Thymus (tissue), 11 donors: Measurements from ENCODE around the gene TPM2. TPM values are rescaled to one million over a fixed set of nuclear protein-coding genes. Genes with fewer than 3 reads are reported as not detected.
A peak's percentile ranks its signal among the peaks of the same experiment; 100 is the strongest.

ENCODE experiments used
- DNase-seq, 9 donors: peaks; one replicate each; pipeline ENCODE4 v3.0.0-alpha.2; 2013; ENCODE audit warnings: low spot score in 9 of 9, low read depth in 6 of 9, missing footprints in 1 of 9
- H3K27ac ChIP-seq, 2 donors: one replicate each; pipeline ENCODE4 v1.5.1; 2013; ENCODE audit warnings: control low read depth in 1 of 2, low read depth in 1 of 2, low read length in 1 of 2, mild to moderate bottlenecking in 1 of 2, moderate library complexity in 1 of 2
- H3K27me3 ChIP-seq, 2 donors: one replicate each; pipeline ENCODE4 v1.5.1; 2013; ENCODE audit warnings: low read length in 1 of 2; ENCODE audit not compliant: control insufficient read depth in 2 of 2, insufficient read depth in 1 of 2
- H3K36me3 ChIP-seq, 2 donors: one replicate each; pipeline ENCODE4 v1.5.1; 2013; ENCODE audit warnings: low read length in 1 of 2, mild to moderate bottlenecking in 1 of 2, moderate library complexity in 1 of 2; ENCODE audit not compliant: control insufficient read depth in 2 of 2, insufficient read depth in 2 of 2
- H3K4me1 ChIP-seq, 2 donors: one replicate each; pipeline ENCODE4 v1.5.1; 2013; ENCODE audit warnings: low read length in 2 of 2; ENCODE audit not compliant: control insufficient read depth in 2 of 2, insufficient read depth in 2 of 2
- H3K4me3 ChIP-seq, 2 donors: one replicate each; pipeline ENCODE4 v1.5.1; 2013; ENCODE audit warnings: low read length in 2 of 2, control low read depth in 1 of 2, mild to moderate bottlenecking in 1 of 2
- H3K9me3 ChIP-seq, 2 donors: one replicate each; pipeline ENCODE4 v1.5.1; 2013; ENCODE audit warnings: low read length in 1 of 2, mild to moderate bottlenecking in 1 of 2; ENCODE audit not compliant: control insufficient read depth in 2 of 2, insufficient read depth in 1 of 2
- WGBS: extraction: QIAGEN DNeasy Blood & Tissue Kit; methylation state at CpG from one replicate; pipeline ENCODE4 v1.1.7; 2013; 5-methylcytosine and 5-hydroxymethylcytosine counted together
- polyA plus RNA-seq: library from polyadenylated mRNA; stranded (reverse); fragments of 200-250 nt; gene quantifications from one replicate; pipeline ENCODE4 v1.2.3, GENCODE V29; 2013
- total RNA-seq: library from RNA; stranded (reverse); fragments of 120-200 nt; gene quantifications from one replicate; pipeline ENCODE4 v1.2.4, GENCODE V29; 2013
- donor health status: healthy.

Gene TPM2
- total and polyA plus RNA-seq, 2 donors = 28.6 to 475 TPM

DNA sequence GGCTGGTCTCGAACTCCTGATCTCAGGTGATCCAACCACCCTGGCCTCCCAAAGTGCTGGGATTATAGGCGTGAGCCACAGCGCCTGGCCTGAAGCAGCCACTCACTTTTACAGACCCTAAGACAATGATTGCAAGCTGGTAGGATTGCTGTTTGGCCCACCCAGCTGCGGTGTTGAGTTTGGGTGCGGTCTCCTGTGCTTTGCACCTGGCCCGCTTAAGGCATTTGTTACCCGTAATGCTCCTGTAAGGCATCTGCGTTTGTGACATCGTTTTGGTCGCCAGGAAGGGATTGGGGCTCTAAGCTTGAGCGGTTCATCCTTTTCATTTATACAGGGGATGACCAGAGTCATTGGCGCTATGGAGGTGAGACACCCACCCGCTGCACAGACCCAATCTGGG lies 14.5 kb downstream of the TPM2 start:
- Histone ChIP-seq H3K36me3 (no peaks in the 10 kb centered on the region), H3K4me1 (peaks cover 0 to 24% of the 10 kb centered on the region in 2 donors), H3K27ac (peak overlapping the region in 1 of 2 donors; percentile 5), H3K9me3 (no peaks in the 10 kb centered on the region), H3K27me3 (peaks cover 0 to 15% of the 10 kb centered on the region in 2 donors), H3K4me3 (peak overlapping the region; percentile 48 to 56)
- WGBS = 53% methylated on average over 13 of the region's 13 CpGs
- peak in 2 of 9 donors; percentile 40 to 64 for DNase-seq

- Histone ChIP-seq H3K27ac (no peak overlapping the region), H3K4me1 (peaks cover 0 to 24% of the 10 kb centered on the region in 2 donors), H3K9me3 (no peaks in the 10 kb centered on the region), H3K27me3 (peaks cover 0 to 15% of the 10 kb centered on the region in 2 donors), H3K36me3 (no peaks in the 10 kb centered on the region), H3K4me3 (no peak overlapping the region)
- DNase-seq = no peak
- 96% methylated on average over 3 of the region's 3 CpGs for WGBS
Observed at GRCh38 chr9:35674025-35674361, 15.7 kb downstream of the TPM2 start.

DNA sequence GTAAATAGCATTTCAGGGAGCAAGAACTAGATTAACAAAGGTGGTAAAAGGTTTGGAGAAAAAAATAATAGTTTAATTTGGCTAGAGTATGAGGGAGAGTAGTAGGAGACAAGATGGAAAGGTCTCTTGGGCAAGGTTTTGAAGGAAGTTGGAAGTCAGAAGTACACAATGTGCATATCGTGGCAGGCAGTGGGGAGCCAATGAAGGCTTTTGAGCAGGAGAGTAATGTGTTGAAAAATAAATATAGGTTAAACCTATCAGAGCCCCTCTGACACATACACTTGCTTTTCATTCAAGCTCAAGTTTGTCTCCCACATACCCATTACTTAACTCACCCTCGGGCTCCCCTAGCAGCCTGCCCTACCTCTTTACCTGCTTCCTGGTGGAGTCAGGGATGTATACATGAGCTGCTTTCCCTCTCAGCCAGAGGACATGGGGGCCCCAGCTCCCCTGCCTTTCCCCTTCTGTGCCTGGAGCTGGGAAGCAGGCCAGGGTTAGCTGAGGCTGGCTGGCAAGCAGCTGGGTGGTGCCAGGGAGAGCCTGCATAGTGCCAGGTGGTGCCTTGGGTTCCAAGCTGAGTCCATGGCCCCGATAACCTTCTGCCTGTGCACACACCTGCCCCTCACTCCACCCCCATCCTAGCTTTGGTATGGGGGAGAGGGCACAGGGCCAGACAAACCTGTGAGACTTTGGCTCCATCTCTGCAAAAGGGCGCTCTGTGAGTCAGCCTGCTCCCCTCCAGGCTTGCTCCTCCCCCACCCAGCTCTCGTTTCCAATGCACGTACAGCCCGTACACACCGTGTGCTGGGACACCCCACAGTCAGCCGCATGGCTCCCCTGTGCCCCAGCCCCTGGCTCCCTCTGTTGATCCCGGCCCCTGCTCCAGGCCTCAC lies 16.3 kb downstream of the TPM2 start, which contains the start of gene CA9:
Gene CA9 (plus strand): TSS at position 797 of the 893 bp plus-strand sequence. CDS start 32 bp downstream, at position 829.
- no peaks in the 10 kb centered on the region for H3K36me3 ChIP-seq
- H3K4me1 ChIP-seq = peaks cover 0 to 24% of the 10 kb centered on the region in 2 donors
- peaks cover 0 to 15% of the 10 kb centered on the region in 2 donors for H3K27me3 ChIP-seq
- no peaks in the 10 kb centered on the region for H3K9me3 ChIP-seq
- WGBS = 95% methylated on average over 10 of the region's 10 CpGs
- no peak within 1 kb of the TSS for H3K27ac ChIP-seq
- no peak for DNase-seq
- H3K4me3 ChIP-seq = no peak within 1 kb of the TSS

DNA sequence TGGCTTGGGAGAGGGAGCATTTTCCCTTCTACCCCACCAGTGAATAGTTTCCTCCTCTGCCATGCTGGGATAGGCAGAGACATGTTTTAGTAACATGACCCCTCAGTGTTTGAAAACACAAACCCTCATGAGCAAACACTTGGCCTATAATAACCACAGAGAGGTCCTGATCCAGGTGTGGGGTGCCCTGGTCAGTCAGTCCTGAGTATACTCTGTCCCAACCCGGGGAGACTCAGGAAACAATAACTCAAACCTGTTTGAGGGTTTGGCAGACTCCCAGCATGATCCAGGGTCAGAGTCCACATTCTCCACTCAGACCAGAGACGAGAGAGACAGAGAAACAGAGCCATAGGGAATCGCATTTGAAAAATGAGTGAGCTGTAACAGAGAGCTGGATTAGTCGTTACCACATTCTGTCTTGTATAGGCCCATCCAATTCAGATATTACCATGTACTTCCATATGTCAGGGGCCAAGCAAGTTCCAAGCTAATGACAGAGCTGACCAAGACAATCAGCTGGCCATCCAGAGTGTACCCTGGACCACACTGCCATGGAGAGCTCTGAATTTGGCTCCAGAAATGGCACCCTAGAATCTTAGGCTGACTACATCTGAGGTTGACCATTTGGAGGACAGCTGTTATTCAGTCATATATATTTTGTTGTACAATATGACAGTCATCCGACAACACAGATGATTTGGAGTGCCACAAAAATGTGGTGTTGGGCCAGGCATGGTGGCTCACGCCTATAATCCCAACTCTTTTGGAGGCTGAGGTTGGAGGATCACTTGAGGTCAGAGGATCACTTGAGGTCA lies 20.2 kb downstream of the TPM2 start:
- no peak for DNase-seq
- H3K27ac ChIP-seq = no peak overlapping the region
- peaks cover 0 to 4% of the 10 kb centered on the region in 2 donors for H3K9me3 ChIP-seq

DNA sequence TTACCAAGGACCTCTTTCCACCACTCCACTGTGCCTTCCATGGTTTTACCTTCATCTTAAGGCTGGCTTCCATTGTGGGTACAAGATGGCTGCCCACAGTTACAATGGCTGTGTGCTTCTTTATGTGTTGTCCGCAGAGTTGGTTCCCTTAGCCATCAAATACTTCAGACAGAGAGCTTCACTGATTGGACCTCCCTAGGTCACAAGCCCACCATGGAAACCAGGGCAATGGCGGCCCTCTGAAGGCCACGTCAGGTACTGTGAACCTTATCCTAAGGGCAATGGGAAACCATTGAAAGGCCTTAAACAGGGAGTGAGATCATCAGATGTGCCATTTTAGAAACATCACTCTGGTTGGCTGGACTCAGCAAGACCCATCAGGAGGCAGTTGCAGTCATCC lies 21.8 kb downstream of the TPM2 start:
- Histone ChIP-seq H3K36me3 (peaks cover 0 to 3% of the 10 kb centered on the region in 2 donors), H3K4me1 (peaks cover 18 to 38% of the 10 kb centered on the region in 2 donors), H3K9me3 (peaks cover 0 to 4% of the 10 kb centered on the region in 2 donors), H3K27ac (no peak overlapping the region), H3K27me3 (no peaks in the 10 kb centered on the region), H3K4me3 (no peak overlapping the region)
- WGBS = over 99% methylated on average over 3 of the region's 3 CpGs
- no peak for DNase-seq

More for the DNA sequence above, 20.2 kb downstream of the TPM2 start:
- Histone ChIP-seq H3K4me3 (no peak overlapping the region), H3K36me3 (no peaks in the 10 kb centered on the region), H3K4me1 (peaks cover 15 to 28% of the 10 kb centered on the region in 2 donors), H3K27me3 (peaks cover 0 to 4% of the 10 kb centered on the region in 2 donors)
- 88% methylated on average over 6 of the region's 6 CpGs for WGBS

DNA sequence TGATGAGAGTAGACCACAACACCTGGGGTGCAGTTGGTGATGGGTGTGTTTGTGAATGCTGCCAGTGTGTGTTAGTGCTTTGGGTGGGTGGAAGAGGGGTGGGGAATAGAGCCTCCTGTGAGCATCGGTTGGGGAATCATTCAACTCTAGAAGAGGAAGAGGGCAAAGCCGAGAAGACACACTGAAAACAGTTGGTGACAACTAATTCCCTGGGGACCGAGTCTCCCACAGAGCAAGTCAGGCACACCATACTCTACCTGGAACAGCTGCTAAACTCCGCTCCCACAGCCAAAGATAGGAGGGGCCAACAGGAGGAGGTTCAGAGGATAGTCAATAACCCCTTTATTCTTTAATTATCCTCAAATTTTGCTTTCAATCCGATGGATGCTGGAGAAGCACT lies 23.2 kb downstream of the TPM2 start:
- WGBS = 88% methylated on average over 5 of the region's 5 CpGs
- H3K36me3 ChIP-seq = peaks cover 3 to 10% of the 10 kb centered on the region in 2 donors
- H3K27me3 ChIP-seq = no peaks in the 10 kb centered on the region
- no peak overlapping the region for H3K27ac ChIP-seq
- DNase-seq = no peak
- peaks cover 0 to 4% of the 10 kb centered on the region in 2 donors for H3K9me3 ChIP-seq
- H3K4me1 ChIP-seq = peaks cover 32 to 52% of the 10 kb centered on the region in 2 donors
- H3K4me3 ChIP-seq = no peak overlapping the region

- H3K9me3 ChIP-seq = peaks cover 0 to 4% of the 10 kb centered on the region in 2 donors
- DNase-seq = no peak
- H3K4me1 ChIP-seq = peaks cover 37 to 57% of the 10 kb centered on the region in 2 donors
- H3K4me3 ChIP-seq = no peak overlapping the region
- no peaks in the 10 kb centered on the region for H3K27me3 ChIP-seq
- 96% methylated on average over 1 of the region's 1 CpG for WGBS
- peaks cover 5 to 15% of the 10 kb centered on the region in 2 donors for H3K36me3 ChIP-seq
- H3K27ac ChIP-seq = no peak overlapping the region
Observed at GRCh38 chr9:35666045-35666444, 23.7 kb downstream of the TPM2 start.

GRCh38 chr9:35665471-35665818 lies 24.3 kb downstream of the TPM2 start:
- peak overlapping the region in 1 of 2 donors; percentile 93 for H3K27ac ChIP-seq
- 29% methylated on average over 5 of the region's 5 CpGs for WGBS
- DNase-seq = no peak
- H3K4me3 ChIP-seq = peak overlapping the region; percentile 60 to 61
- H3K27me3 ChIP-seq = no peaks in the 10 kb centered on the region
- H3K4me1 ChIP-seq = peaks cover 43 to 63% of the 10 kb centered on the region in 2 donors
- peaks cover 11 to 20% of the 10 kb centered on the region in 2 donors for H3K36me3 ChIP-seq
- peaks cover 0 to 4% of the 10 kb centered on the region in 2 donors for H3K9me3 ChIP-seq
